Adrenal gland (tissue), 12 donors: ENCODE results near the gene EPHB1. TPM values are rescaled to one million over a fixed set of nuclear protein-coding genes. Genes with fewer than 3 reads are reported as not detected.

ENCODE experiments used
- DNase-seq, 7 donors: peaks; one replicate each; pipeline ENCODE4 v3.0.0-alpha.2; 2019 to 2020
- H3K27ac ChIP-seq, 5 donors: fragments of 200-600 bp; sonication (generic) in 4 of 5; 1 replicate in 3 of 5; 2 replicates in 2 of 5; pipeline versions ENCODE4 v1.5.1 to v1.8.0; 2016 to 2020; ENCODE audit warnings: mild to moderate bottlenecking in 1 of 5
- H3K27me3 ChIP-seq: fragments of 200-600 bp; 2 replicates; pipeline ENCODE4 v1.8.0; 2021
- H3K36me3 ChIP-seq, 2 donors: fragments of 200-600 bp; replicated peaks in 1 of 2; 1 replicate in 1 of 2; 2 replicates in 1 of 2; pipeline versions ENCODE4 v1.5.1 to v1.8.0; 2018 to 2022
- H3K4me1 ChIP-seq, 2 donors: fragments of 200-600 bp; replicated peaks in 1 of 2; 1 replicate in 1 of 2; 2 replicates in 1 of 2; pipeline versions ENCODE4 v1.5.1 to v1.8.0; 2018 to 2021
- H3K4me3 ChIP-seq, 4 donors: fragments of 200-600 bp; sonication (generic) in 3 of 4; one replicate each; pipeline ENCODE4 v1.5.1; 2016 to 2018
- H3K9me3 ChIP-seq, 3 donors: fragments of 200-600 bp; sonication (generic) in 1 of 3; replicated peaks in 1 of 3; 1 replicate in 2 of 3; 2 replicates in 1 of 3; pipeline versions ENCODE4 v1.5.1 to v1.8.0; 2016 to 2021
- POLR2A ChIP-seq, 2 donors: fragments of 450-650 bp; IDR thresholded peaks; one replicate each; pipeline ENCODE4 v1.6.1; 2017; ENCODE audit warnings: antibody characterized with exemption in 2 of 2, mild to moderate bottlenecking in 2 of 2, moderate library complexity in 1 of 2
- WGBS, 4 donors: extraction: QIAGEN DNeasy Blood & Tissue Kit in 2 of 4; methylation state at CpG; one replicate each; pipeline versions ENCODE4 v1.1.5 to v1.1.7; 2013 to 2017; 5-methylcytosine and 5-hydroxymethylcytosine counted together
- intact Hi-C, 2 donors: fragments of 100-400 bp; cut with DNase I; formaldehyde crosslinking; loops; one replicate each; pipeline versions ENCODE4 v1.14.1 to v1.15.0; 2022 to 2023
- polyA plus RNA-seq, 3 donors: library from polyadenylated mRNA; stranded (reverse); fragments of 200-250 nt in 2 of 3; fragments of 350-450 nt in 1 of 3; fragmentation: Illumina TruSeq in 1 of 3; extraction: RNeasy Lipid Tissue Mini Kit (QIAGEN cat#74804) in 1 of 3; gene quantifications; one replicate each; pipeline ENCODE4 v1.2.3, GENCODE V29; 2013 to 2014
- total RNA-seq, 9 donors: library from RNA; depleted of rRNA in 4 of 9; stranded (reverse); fragments of >200 nt in 4 of 9; fragments of 120-200 nt in 1 of 9; fragmentation: NEBNext Ultra II Directional in 1 of 9; extraction: Animal tissue kit (Norgen Biotek cat#: 25700) in 1 of 9; gene quantifications; one replicate each; pipeline versions ENCODE4 v1.1.0 to v1.2.4, GENCODE V29; 2013 to 2023
- TF ChIP-seq, protein P1 (sequence below), 6 experiments: fragments of 450-650 bp in 4 of 6; fragments of 200-600 bp in 2 of 6; sonication (generic) in 1 of 6; IDR thresholded peaks; 1 replicate in 5 of 6; 2 replicates in 1 of 6; pipeline versions ENCODE4 v1.5.1 to v1.8.0; 2016 to 2021; ENCODE audit warnings: antibody characterized with exemption in 6 of 6, mild to moderate bottlenecking in 2 of 6, moderate library complexity in 1 of 6
- donor health status: healthy with polysubstance abuse.
- donor health status: Bipolar disorder and iron deficiency.
- donor health status: DM: yes; HTN: yes; CAD: no.
- donor health status: DM: no; HTN: no; CAD: no.
- donor health status: DM: no; HTN: no; CAD: no.
- donor health status: DM: yes; HTN: yes; CAD: no.

Gene EPHB1
- total and polyA plus RNA-seq, 12 donors = 0.10 to 3.4 (median 0.98) TPM

DNA sequence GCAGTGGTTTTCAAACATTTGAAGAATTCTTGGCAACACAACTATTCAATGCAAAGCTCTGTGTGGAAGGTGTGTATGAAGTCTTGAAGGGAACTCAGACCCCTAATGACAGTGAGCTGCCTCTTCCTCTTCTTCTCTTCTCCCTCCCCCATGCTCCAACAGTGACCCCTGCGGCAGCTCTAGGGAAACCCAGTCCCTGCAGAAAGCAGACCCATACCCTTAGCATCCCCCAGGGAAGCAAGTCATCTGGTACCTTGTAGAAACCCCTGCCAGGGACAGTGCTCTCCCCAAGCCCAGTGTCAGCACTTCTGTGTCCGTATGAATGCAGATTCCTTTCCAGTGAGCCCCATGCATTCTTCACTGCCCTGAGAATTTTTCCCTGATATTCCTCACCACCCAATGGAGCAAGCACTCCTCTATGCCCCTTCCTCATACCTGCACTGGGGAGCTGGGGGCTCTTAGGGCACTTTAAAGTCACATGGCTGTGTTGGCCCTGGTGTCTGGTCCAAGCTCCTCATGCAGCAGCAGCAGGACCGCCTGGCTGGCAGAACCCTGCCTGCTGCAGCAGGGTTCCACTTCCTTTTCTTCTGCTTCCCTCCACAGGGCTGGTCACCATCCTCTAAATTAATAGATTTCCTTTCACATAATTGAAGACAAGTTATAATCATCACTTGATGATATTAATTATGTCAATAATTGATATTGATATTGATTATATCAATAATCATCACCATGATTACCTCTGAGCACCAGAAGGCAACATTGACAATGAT, 442.5 kb downstream of the EPHB1 start:
- TF ChIP-seq POLR2A (IDR thresholded peaks at IDR 0.05) = no peak
- TF ChIP-seq, protein P1, sequence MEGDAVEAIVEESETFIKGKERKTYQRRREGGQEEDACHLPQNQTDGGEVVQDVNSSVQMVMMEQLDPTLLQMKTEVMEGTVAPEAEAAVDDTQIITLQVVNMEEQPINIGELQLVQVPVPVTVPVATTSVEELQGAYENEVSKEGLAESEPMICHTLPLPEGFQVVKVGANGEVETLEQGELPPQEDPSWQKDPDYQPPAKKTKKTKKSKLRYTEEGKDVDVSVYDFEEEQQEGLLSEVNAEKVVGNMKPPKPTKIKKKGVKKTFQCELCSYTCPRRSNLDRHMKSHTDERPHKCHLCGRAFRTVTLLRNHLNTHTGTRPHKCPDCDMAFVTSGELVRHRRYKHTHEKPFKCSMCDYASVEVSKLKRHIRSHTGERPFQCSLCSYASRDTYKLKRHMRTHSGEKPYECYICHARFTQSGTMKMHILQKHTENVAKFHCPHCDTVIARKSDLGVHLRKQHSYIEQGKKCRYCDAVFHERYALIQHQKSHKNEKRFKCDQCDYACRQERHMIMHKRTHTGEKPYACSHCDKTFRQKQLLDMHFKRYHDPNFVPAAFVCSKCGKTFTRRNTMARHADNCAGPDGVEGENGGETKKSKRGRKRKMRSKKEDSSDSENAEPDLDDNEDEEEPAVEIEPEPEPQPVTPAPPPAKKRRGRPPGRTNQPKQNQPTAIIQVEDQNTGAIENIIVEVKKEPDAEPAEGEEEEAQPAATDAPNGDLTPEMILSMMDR (IDR thresholded peaks at IDR 0.05) = no peak
- no peaks in the 10 kb centered on the region for H3K27me3 ChIP-seq
- no peaks in the 10 kb centered on the region for H3K36me3 ChIP-seq
- H3K9me3 ChIP-seq = no peaks in the 10 kb centered on the region
- no peaks in the 10 kb centered on the region for H3K4me1 ChIP-seq
- 38 to 52% (median 50%) methylated on average over 2 to 3 of the region's 3 CpGs for WGBS, 4 donors
- no peak overlapping the region for H3K27ac ChIP-seq
- H3K4me3 ChIP-seq = no peak overlapping the region
- intact Hi-C loops = no loop called here
- DNase-seq = no peak

DNA sequence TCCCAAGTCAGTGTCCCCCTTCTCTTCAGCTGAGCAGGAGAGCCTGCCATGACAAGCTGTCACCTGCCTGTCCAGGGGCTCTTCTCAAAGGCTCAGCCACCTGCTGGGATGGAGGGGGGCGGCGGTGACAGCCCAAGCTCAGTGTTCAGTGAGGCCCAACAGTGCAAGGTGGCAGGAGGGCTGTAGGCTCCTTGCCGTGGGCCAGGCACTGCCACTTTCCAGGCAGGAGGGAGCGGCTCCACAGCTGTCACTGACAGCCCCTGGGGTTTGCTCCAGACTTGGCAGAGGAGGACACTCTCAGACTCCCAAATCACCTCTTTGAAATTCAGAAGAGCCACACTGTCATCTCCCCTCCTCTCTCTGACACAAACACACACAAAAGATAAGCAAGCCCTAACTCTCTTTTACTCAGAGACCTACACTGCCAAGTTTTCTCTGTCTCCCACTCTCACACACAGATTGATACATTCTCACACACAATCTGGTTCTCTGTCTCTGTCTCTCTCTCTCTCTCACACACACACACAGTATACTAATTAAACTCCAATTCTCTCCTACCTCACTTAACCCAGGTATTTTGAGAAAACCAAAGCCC, 443.3 kb downstream of the EPHB1 start:
- H3K36me3 ChIP-seq = no peaks in the 10 kb centered on the region
- 65 to 77% (median 72%) methylated on average over 3 to 4 of the region's 4 CpGs for WGBS, 4 donors
- H3K4me1 ChIP-seq = no peaks in the 10 kb centered on the region
- no peak overlapping the region for H3K4me3 ChIP-seq
- DNase-seq = no peak
- intact Hi-C loops = no loop called here
- H3K27me3 ChIP-seq = no peaks in the 10 kb centered on the region
- no peak overlapping the region for H3K27ac ChIP-seq
- TF ChIP-seq, protein P1 (IDR thresholded peaks at IDR 0.05) = no peak
- no peak for TF ChIP-seq POLR2A (IDR thresholded peaks at IDR 0.05)
- no peaks in the 10 kb centered on the region for H3K9me3 ChIP-seq

DNA sequence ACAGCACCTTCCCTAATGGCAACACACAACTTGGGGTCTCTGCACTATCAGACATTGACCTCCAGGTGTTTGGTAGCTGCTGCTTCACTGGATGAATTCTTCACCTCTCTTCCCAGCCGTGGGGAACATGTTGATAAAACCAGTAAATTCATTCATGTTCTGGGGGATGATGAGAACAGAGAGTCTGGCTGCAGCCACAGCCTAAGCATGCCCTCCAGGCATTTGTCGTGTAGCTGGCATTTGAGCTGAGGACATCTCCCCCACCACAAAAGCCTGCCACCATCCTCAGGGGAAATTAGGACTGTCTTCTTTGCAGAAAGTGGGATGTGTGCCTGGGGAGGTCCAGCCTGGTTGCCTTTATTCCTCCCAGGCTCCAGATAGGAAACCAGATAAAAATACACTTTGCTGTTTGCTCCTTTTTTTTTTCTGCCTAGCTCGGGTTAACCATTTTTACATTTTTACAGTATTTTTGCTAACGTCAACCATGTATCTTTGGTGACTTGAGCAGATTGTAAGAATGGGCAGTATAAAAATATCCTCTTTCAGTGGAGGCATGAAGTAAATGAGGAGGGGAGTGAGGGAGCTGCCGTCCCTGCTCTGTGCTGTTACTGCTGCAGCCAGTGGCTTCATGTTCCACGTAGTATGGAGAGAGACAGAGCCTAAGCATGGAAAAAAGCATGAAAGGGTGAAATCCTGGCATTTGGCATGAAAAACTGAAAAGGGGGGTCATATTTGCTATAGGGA, 444.0 kb downstream of the EPHB1 start:
- 37 to 54% (median 43%) methylated on average over 6 of the region's 6 CpGs for WGBS, 4 donors
- TF ChIP-seq, protein P1 (IDR thresholded peaks at IDR 0.05) = no peak
- TF ChIP-seq POLR2A (IDR thresholded peaks at IDR 0.05) = no peak

DNA sequence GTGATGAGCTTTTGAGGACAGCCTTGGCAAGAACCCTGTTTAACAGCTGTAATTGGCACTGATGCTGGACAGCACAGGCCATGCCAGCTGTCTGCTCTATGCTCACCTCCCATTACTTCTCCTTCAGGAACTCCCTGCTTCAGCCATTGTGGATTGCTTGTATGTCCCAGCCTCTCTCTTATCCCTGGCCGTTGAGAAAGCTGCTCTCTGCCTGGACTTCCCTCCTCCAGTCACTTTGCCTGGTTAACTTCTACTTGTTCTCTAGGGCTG, 444.5 kb downstream of the EPHB1 start:
- WGBS, 4 donors = 36 to 59% (median 48%) methylated on average over 1 of the region's 1 CpG
- Histone ChIP-seq H3K27me3 (no peaks in the 10 kb centered on the region), H3K9me3 (no peaks in the 10 kb centered on the region), H3K36me3 (no peaks in the 10 kb centered on the region), H3K4me3 (no peak overlapping the region), H3K27ac (no peak overlapping the region), H3K4me1 (no peaks in the 10 kb centered on the region)
- no peak for DNase-seq
- TF ChIP-seq POLR2A (IDR thresholded peaks at IDR 0.05) = no peak
- TF ChIP-seq, protein P1 (IDR thresholded peaks at IDR 0.05) = no peak
- intact Hi-C loops = no loop called here

More for the DNA sequence above, 444.0 kb downstream of the EPHB1 start:
- H3K4me3 ChIP-seq = no peak overlapping the region
- H3K36me3 ChIP-seq = no peaks in the 10 kb centered on the region
- peak in 1 of 7 donors; percentile 81 for DNase-seq
- H3K27me3 ChIP-seq = no peaks in the 10 kb centered on the region
- no peaks in the 10 kb centered on the region for H3K9me3 ChIP-seq
- no peak overlapping the region for H3K27ac ChIP-seq
- H3K4me1 ChIP-seq = no peaks in the 10 kb centered on the region
- intact Hi-C loops = no loop called here
